ENCODE results near the gene CCNYL1. TPM values are rescaled to one million over a fixed set of nuclear protein-coding genes. Genes with fewer than 3 reads are reported as not detected.

The CCNYL1 gene
- total RNA-seq, 2 donors from 2014 or later: 5.7 to 9.7 TPM

DNA sequence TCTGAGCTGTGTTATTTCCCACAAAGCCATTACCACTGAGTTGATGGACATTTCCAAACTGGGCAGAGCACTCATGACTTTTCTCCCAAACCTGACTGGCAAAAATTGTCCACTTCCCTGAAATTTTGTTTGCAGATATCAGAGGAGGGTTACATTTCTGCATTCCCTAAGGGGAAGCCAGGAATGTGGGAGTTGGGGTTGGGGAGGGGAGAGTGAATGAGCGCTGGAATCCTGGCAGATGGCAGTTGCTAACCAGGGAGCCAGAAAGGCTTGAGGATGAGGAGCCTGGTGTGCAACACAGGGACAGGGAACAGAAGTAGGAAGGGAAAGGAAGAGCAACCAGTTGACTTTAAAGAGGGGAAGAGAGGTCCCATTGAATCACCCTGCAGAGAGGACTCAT lies 14.0 kb upstream of the CCNYL1 start:
- DNase-seq (ENCODE audit: low spot score): no peak
- intact Hi-C loops (cut with DNase I): no loop called here
- 92% methylated on average over 1 of the region's 1 CpG for WGBS

DNA sequence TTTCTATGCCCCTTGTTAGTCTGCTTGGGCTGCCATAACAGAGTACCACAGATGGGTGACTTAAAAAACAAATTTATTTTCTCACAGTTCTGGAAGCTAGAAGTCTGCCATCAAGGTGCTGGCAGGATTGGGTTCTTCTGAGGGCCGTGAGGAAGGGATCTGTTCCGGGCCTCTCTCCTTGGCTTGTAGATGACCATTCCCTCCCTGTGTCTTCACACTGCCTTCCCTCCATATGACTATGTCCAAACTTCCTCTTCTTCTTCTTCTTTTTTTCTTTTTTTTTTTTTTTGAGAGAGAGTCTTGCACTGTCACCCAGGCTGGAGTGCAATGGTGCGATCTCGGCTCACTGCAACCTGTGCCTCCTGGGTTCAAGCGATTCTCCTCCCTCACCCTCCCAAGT lies 13.1 kb upstream of the CCNYL1 start:
- intact Hi-C loops (cut with DNase I): no loop called here
- WGBS: 89% methylated on average over 5 of the region's 5 CpGs
- Histone ChIP-seq H3K4me1 (replicated peaks) (no peaks in the 10 kb centered on the region), H3K4me3 (no peak overlapping the region), H3K27me3 (replicated peaks; ENCODE audit: insufficient read depth) (no peaks in the 10 kb centered on the region), H3K36me3 (no peaks in the 10 kb centered on the region), H3K9me3 (no peaks in the 10 kb centered on the region), H3K27ac (no peak overlapping the region)
- no peak for DNase-seq (ENCODE audit: low spot score)
- no peak for TF ChIP-seq POLR2AphosphoS5 (IDR thresholded peaks at IDR 0.05)
- TF ChIP-seq, protein P1, sequence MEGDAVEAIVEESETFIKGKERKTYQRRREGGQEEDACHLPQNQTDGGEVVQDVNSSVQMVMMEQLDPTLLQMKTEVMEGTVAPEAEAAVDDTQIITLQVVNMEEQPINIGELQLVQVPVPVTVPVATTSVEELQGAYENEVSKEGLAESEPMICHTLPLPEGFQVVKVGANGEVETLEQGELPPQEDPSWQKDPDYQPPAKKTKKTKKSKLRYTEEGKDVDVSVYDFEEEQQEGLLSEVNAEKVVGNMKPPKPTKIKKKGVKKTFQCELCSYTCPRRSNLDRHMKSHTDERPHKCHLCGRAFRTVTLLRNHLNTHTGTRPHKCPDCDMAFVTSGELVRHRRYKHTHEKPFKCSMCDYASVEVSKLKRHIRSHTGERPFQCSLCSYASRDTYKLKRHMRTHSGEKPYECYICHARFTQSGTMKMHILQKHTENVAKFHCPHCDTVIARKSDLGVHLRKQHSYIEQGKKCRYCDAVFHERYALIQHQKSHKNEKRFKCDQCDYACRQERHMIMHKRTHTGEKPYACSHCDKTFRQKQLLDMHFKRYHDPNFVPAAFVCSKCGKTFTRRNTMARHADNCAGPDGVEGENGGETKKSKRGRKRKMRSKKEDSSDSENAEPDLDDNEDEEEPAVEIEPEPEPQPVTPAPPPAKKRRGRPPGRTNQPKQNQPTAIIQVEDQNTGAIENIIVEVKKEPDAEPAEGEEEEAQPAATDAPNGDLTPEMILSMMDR (IDR thresholded peaks at IDR 0.05): no peak
- TF ChIP-seq POLR2A (IDR thresholded peaks at IDR 0.05): no peak

More for the DNA sequence above, 14.0 kb upstream of the CCNYL1 start:
- no peak overlapping the region for H3K27ac ChIP-seq
- no peaks in the 10 kb centered on the region for H3K9me3 ChIP-seq
- TF ChIP-seq POLR2AphosphoS5 (IDR thresholded peaks at IDR 0.05) (no peak), POLR2A (IDR thresholded peaks at IDR 0.05) (no peak)
- TF ChIP-seq, protein P1 (IDR thresholded peaks at IDR 0.05): no peak
- no peak overlapping the region for H3K4me3 ChIP-seq
- H3K27me3 ChIP-seq (replicated peaks; ENCODE audit: insufficient read depth): no peaks in the 10 kb centered on the region
- no peaks in the 10 kb centered on the region for H3K4me1 ChIP-seq (replicated peaks)
- no peaks in the 10 kb centered on the region for H3K36me3 ChIP-seq

DNA sequence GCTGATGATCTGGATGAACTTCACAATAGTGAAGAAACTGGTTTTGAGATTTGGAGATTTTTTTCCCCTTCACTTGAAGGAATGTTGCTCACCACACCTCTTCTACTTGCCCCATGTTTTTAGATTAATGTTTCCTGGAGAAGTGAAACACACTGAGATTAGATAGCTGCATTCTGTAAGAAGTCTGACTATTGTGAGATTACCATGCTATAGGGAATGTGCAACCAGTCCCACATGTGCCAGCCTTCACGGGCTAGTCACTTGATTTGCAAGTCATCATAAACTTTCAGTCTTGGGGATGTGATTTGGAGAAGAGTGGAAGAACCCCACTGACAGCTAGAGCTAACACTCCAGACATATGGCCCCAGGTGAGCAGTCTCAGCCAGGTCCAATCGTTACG lies 7.4 kb upstream of the CCNYL1 start:
- H3K9me3 ChIP-seq: no peaks in the 10 kb centered on the region
- 90% methylated on average over 3 of the region's 3 CpGs for WGBS
- TF ChIP-seq POLR2A (IDR thresholded peaks at IDR 0.05): no peak
- TF ChIP-seq, protein P1 (IDR thresholded peaks at IDR 0.05): no peak
- no peak for TF ChIP-seq POLR2AphosphoS5 (IDR thresholded peaks at IDR 0.05)
- intact Hi-C loops (cut with DNase I): no loop called here
- DNase-seq (ENCODE audit: low spot score): no peak
- H3K27ac ChIP-seq: no peak overlapping the region
- H3K27me3 ChIP-seq (replicated peaks; ENCODE audit: insufficient read depth): no peaks in the 10 kb centered on the region
- H3K4me3 ChIP-seq: no peak overlapping the region
- H3K36me3 ChIP-seq: no peaks in the 10 kb centered on the region
- H3K4me1 ChIP-seq (replicated peaks): no peaks in the 10 kb centered on the region

DNA sequence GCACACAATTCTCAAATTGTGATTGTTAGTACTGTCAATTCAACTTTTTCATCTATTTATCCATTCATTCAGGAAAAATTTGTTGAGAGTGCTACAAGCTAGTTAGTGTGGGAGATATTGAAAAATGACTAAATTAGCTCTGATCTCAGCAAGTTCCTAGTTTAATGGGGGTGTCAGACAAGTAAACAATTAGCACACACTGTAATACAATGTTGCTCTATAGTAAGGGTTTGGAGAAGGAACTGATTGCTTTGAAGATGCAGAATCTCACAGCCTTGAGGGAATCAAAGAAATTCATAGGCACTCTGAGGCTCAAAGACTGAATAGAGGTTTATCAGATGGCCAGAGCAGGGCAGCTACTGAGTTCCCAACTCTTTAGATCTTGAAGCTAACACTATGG lies 6.8 kb upstream of the CCNYL1 start:
- TF ChIP-seq POLR2AphosphoS5 (IDR thresholded peaks at IDR 0.05) (no peak), POLR2A (IDR thresholded peaks at IDR 0.05) (no peak)
- TF ChIP-seq, protein P1 (IDR thresholded peaks at IDR 0.05): no peak
- Histone ChIP-seq H3K9me3 (no peaks in the 10 kb centered on the region), H3K27ac (no peak overlapping the region), H3K4me1 (replicated peaks) (no peaks in the 10 kb centered on the region), H3K27me3 (replicated peaks; ENCODE audit: insufficient read depth) (no peaks in the 10 kb centered on the region), H3K4me3 (no peak overlapping the region), H3K36me3 (no peaks in the 10 kb centered on the region)
- DNase-seq (ENCODE audit: low spot score): no peak
- intact Hi-C loops (cut with DNase I): no loop called here

DNA sequence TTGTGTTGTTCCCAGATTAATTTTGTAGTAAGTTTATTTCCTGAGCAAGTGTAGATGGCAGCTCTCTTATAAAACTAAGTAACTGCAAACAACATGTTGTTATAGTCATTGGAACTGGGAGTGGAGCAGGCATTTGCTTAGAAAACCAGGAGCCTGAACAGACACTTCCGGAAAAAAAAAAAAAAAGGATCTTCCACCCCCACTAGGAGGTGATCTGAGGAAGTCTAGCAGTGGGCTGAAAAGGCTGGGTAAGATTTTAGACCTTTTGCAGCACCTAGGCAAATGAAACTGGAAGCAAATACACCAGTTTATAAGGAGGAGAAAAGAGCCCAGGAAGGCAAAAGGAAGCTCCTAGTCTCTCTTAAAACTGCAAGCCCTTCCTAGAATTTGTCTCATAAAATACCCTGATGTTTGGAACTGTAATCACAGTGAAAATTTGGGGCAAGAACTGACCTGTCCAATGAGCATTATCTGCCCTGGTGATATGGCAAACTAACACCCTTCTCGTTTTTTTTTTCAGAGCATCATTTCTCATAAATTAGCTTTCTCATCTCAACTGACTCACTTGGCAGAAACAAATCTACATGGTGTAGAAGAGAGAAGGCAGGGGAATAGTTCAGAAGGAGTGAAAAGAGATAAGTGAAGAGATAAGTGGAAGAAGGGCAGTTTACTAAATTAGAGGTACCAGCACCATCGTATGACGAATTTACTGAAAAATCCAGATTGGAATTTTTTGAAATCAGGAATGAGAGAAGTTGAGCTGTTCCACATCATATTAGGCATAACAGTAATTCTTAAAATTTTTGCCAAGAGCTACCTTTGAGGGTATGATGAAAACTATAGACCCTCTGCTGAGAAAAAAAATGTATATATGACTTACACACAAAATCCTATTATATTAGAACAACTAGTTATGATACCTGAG lies 4.2 kb upstream of the CCNYL1 start:
- DNase-seq (ENCODE audit: low spot score): no peak
- intact Hi-C loops (cut with DNase I): no loop called here
- no peaks in the 10 kb centered on the region for H3K9me3 ChIP-seq
- H3K4me1 ChIP-seq (replicated peaks): no peaks in the 10 kb centered on the region
- whole genome bisulfite sequencing: 32% methylated on average over 4 of the region's 4 CpGs
- H3K36me3 ChIP-seq: no peaks in the 10 kb centered on the region
- H3K27ac ChIP-seq: no peak overlapping the region
- H3K27me3 ChIP-seq (replicated peaks; ENCODE audit: insufficient read depth): no peaks in the 10 kb centered on the region
- H3K4me3 ChIP-seq: no peak overlapping the region
- no peak for TF ChIP-seq POLR2A (IDR thresholded peaks at IDR 0.05)
- TF ChIP-seq, protein P1 (IDR thresholded peaks at IDR 0.05): no peak
- TF ChIP-seq POLR2AphosphoS5 (IDR thresholded peaks at IDR 0.05): no peak

All from prostate gland (tissue), 2 donors.